HG03066 (cell line): Measurements from ENCODE around the gene FGF2.
"Not testable (repeated sequence)": the region's sequence is repeated elsewhere in the genome, so short reads cannot be mapped to it uniquely, and the experiment has no call there.

Source experiments
- ATAC-seq: cut with Tn5 transposase; IDR thresholded peaks from one replicate; pipeline ENCODE4 v1.9.1; 2021; ENCODE audit warnings: low read depth; ENCODE audit not compliant: unreplicated experiment

The FGF2 gene

GRCh38 chr4:122842984-122843531 lies 16.4 kb downstream of the FGF2 start:
- ATAC-seq = no peak

GRCh38 chr4:122844391-122844790 lies 17.8 kb downstream of the FGF2 start:
- not testable (repeated sequence) for ATAC-seq

GRCh38 chr4:122845066-122845465 lies 18.4 kb downstream of the FGF2 start:
- ATAC-seq = no peak

- ATAC-seq = no peak
These were observed 19.1 kb downstream of the FGF2 start for GRCh38 chr4:122845760-122846159.

GRCh38 chr4:122847931-122848330 lies 21.3 kb downstream of the FGF2 start:
- no peak for ATAC-seq

GRCh38 chr4:122849789-122850188 lies 23.2 kb downstream of the FGF2 start:
- ATAC-seq = not testable (repeated sequence)

- no peak for ATAC-seq
These were observed 24.9 kb downstream of the FGF2 start for GRCh38 chr4:122851568-122851967.

- no peak for ATAC-seq
These were observed 28.1 kb downstream of the FGF2 start for GRCh38 chr4:122854447-122855352.

- ATAC-seq = no peak
These were observed 28.8 kb downstream of the FGF2 start for GRCh38 chr4:122855353-122855890.

GRCh38 chr4:122857160-122857559 lies 30.5 kb downstream of the FGF2 start:
- no peak for ATAC-seq

- ATAC-seq = no peak
These were observed 32.1 kb downstream of the FGF2 start for GRCh38 chr4:122858705-122859104.

- ATAC-seq = no peak
These were observed 34.7 kb downstream of the FGF2 start for GRCh38 chr4:122861172-122861943.

- no peak for ATAC-seq
These were observed 37.0 kb downstream of the FGF2 start for GRCh38 chr4:122863639-122864038.

- no peak for ATAC-seq
These were observed 38.8 kb downstream of the FGF2 start for GRCh38 chr4:122865425-122865824.

GRCh38 chr4:122868235-122868634 lies 41.6 kb downstream of the FGF2 start:
- not testable (repeated sequence) for ATAC-seq

GRCh38 chr4:122873146-122873545 lies 46.5 kb downstream of the FGF2 start:
- ATAC-seq = no peak

GRCh38 chr4:122873821-122874593 lies 47.4 kb downstream of the FGF2 start:
- ATAC-seq = no peak

GRCh38 chr4:122875949-122876348 lies 49.3 kb downstream of the FGF2 start:
- ATAC-seq = no peak

GRCh38 chr4:122876456-122876855 lies 49.8 kb downstream of the FGF2 start:
- ATAC-seq = no peak

- ATAC-seq = no peak
These were observed 52.4 kb downstream of the FGF2 start for GRCh38 chr4:122879001-122879400.
